ENCODE measurements around the gene NR3C2.
"Not testable (repeated sequence)": the region's sequence is repeated elsewhere in the genome, so short reads cannot be mapped to it uniquely, and the experiment has no call there.

Gene NR3C2

DNA sequence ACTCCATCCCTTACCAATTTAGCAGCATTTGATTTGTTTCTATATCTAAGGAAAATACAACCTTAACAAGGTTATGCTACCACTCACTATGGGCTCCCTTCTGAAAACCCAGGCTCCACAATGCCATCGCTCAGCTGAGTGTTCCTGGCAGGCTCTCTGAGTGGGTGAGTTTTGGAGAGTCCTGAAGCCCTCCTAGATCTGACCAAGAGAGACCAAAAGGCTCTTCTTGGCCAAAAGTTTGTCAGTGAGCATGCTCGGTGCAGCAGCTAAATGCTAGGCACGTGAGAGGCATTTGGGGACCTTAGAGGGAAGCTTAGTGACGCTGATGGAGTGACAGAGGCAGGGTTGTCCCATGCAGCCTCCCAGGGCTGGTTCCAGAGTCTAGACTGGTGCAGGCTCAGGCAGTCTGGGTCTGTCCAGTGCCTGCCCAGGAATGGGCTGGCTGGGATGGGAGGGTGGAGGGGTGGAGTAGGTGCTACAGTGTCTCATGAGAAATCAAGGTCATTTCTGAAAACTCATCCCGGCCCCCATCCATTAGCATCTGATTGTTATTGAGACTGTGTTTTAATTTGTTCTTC, 346.8 kb downstream of the NR3C2 start:
- DNase-seq, result no peak

DNA sequence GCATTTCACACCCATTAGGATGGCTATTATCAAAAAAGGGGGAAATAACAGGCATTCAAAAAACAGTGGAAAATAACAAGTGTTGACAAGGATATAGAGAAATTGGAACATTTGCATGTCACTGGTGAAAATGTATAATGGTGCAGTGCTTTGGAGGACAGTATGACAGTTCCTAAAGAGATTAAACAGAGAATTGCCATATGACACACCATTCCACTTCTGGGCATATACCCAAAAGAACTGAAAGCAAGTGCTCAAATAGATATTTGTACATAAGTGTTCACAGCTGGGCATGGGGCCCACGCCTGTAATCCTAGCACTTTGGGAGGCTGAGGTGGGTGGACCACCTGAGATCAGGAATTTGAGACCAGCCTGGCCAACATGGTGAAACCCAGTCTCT, 348.1 kb downstream of the NR3C2 start:
- no peak for DNase-seq

DNA sequence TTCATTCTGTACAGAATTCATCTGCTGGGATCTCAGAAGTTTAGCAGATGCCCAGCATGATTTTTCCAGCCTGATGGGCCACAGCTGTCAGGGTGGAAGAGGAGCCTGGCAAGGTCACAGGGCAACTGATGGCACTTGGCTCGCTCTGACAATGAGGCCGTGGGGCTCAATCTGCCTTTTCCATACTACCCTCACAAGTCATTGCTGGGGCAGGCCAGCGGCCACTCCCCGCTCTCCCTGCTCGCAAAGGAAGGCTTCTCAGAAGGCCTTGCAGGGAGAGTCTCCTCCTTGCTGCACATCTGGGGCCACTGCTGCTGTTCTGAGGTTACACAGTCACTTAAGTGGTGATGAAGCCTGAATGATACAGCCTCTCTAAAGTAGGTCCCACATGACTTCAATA, 349.1 kb downstream of the NR3C2 start:
- no peak for DNase-seq

DNA sequence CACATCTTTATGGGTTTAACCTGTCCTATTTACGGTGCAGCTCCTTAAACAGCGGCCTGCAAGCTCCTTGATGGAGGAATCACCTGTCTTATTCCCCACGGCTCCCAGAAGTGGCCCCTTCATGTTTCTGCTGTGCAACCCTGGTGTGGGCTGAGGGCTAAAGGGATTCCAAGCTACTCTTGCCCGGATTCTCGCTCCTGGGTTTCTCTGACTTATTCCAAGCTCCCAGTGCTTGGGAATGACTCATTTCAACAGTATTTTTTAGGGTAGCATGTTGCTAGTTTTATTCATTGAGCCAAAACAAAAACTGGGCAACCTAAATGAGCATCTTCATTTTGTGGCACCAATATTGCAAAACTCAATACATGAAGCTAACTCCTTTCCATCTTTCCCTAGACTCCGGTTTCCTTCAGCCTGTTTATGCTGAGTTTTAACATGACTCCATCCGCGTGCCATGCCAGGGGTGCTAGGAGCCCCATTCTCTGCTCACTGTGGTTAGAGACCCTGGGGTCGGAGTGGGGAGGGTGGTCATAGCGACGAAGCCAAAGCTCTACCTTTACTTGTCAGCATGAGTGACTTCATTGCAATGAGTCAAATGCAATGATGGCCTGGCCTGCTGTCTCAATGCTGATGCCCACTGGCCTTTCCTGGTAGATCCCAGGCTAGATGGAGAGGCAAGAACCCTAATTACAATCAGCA, 349.7 kb downstream of the NR3C2 start:
- no peak for DNase-seq

DNA sequence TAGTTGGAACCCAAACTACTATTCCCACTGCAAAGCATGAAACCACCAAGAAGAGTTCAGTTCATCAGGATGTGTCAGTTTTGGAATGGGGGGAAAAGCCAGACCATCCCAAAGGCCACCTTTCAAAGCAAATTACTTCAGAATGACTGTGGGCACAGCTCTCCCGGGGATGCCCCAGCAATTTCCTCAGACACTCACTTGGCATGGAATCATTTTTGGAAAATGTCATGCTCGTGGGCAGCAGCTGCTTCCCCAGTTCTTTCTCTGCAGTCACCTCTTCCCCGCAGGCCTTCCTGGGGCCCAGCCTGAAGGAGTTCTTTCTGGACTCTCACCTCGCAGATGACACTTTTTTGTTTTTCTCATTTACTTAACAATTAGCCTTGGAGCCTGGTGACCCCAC, 350.3 kb downstream of the NR3C2 start:
- no peak for DNase-seq

DNA sequence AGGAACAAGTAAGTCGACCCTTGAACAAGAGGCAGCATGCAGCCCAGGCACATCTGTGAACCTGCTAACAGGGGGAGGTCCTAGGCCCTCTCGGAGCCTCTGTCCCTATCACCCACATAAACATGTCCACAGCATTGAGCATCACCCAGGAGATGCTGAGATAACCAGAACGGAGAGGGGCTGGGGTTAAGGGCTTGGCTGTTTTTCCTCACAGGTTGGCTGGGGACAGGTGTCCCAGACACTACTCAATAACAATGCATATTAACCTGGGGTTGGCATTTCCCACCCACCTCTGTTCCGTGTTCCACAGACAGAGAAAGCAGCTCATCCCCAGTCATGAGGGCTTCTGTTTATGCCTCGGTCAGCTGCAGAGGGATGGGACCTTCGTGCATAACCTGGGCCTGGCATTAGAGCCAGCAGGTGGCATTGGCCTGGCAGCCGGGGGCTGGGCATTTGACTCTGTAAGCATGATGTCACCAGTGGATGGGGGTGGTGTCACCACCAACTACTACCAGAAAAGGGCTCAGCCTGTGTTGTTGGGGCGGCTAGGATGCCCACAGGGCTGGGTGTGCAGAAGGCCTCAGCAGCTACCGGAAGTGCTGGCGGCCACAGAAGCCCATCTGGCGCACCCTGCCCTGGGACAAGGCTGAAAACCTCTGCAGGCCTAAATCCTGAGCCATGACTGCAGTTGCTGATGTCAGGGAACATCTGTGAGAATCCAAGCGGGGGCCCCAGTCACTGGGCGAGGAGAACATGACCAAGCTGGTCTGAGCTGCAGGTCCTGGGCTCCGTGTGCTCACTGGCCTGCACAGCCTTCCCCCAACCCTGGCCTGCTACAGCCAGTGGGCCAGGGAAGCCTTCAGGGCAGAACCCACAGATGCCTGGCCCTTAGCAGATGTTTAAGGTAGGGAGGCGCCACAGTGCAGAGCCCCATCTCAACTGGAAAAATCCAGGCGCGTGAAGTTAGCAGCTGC, 351.4 kb downstream of the NR3C2 start:
- no peak for DNase-seq

DNA sequence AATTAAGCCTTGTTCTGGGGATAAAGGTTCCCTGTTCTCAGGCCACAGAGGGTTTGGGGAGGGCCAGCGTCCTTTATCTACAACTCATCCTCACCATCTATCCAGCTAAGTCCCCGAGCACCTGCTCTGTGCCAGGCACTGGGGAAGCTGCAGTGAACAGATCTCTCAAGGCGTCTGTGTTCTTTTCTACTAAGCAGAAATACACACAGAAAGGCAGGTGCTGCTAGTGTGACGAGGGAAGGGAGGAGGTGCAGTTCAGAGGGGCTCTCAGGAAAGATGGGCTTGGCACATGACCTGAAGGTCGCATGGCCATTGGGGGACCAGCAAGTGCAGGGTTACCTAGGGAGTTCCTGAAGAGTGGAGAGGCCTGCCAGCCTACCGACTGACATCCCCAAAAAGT, 352.2 kb downstream of the NR3C2 start:
- DNase-seq, result no peak

DNA sequence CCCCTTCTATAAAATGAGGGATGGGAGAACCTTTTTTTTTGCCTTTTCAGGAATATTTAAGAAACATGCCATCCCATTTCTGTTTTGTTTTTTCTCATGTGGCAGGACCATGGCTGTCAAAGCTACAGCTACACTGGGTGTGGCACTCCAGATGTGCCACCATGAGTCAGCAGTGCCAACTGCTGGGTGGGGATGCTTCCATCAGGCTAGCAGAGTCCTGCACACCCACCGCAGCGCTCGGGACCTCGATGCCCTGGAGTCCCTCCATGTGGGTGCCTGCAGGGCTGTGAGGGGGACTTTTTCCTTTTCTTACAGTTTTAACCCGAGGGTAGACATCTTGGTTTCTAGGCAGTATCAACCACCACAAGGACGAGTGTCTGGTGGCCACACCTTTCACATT, 352.6 kb downstream of the NR3C2 start:
- no peak for DNase-seq

DNA sequence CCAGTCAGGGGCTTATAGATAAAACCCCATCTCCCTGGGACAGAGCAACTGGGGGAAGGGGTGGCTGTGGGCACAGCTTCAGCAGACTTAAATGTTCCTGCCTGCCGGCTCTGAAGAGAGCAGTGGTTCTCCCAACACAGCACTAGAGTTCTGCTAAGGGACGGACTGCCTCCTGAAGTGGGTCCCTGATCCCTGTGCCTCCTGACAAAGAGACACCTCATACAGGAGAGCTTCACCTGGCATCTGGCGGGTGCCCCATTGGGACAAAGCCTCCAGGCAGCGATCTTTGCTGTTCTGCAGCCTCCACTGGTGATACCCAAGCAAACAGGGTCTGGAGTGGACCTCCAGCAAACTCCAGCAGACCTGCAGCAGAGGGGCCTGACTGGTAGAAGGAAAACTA, 359.1 kb downstream of the NR3C2 start:
- DNase-seq, result not testable (repeated sequence)

DNA sequence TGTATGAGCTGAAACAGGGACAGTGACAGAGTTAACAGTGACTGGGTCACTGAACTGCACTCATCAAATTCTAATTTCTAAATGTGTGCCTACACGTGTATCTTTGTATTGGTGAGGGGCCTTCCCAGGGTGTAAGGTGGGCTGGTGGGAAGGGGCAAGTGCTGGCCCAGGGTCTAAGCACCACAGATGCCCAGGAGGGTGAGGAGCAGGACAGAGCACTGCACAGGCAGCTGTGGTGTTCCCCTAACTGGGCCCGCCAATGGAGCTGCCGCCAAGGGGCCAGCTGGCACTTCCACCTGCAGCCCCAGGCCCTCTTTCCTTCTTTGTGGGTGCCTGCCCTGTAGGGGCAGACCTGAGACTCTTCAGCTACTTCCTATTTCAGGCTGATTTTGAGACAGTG, 360.5 kb downstream of the NR3C2 start:
- no peak for DNase-seq

DNA sequence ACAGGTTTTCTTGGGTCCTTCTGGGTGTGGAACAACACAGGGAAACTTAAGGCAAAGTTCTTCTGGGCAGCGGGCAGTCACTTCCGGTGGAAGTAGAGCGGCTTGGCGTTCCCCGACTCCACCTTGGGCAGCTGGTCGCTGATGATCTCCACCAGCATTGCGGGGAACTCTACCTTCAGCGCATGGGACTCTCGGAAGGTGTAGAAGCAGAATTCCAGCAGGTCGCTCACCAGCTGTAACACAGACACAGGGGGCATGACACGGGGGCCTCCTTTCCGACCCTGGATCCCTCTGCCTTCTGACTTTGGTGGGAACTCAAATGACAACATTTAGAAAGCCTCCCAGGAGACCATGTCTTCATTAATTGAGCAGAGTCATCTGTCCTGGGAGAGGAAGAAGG, 360.9 kb downstream of the NR3C2 start:
- no peak for DNase-seq

DNA sequence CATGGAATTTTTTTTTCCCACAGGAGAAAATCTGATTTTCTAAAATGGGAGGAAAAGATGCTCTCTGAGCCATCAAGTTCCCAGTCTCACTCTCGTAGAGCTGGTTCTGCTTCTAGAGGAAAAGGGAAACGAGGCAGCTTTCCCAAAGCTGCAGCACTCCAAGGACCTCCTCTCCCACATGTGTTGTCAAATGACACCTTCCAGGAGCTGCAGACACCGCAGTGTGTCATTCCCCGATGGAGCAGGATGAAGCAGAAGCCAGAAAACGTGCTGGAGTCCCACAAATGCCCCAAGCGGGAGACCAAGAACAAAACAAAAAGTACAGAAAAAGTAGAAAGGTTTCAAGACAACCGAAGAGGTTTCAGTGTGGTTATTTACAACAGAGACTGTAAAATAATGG, 362.3 kb downstream of the NR3C2 start:
- DNase-seq, result no peak

DNA sequence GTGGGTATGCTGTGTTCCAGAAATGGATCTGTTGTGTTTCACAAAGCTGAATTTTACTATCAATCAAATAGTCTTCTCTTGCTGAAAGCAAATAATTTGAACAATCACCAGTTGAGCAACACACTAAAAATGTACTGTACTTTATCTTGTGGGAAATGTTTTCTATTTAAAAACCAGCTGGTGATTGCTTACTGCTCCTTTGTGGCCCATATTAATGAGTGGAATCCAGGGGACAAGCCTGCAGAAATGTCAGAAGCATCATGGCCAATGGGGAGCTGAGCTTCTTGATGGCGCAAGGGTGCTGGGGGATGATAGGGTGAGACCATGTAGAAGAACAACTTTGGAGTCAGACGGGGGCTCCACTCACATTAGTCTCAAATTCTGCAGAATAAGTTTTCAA, 364.2 kb downstream of the NR3C2 start:
- no peak for DNase-seq

DNA sequence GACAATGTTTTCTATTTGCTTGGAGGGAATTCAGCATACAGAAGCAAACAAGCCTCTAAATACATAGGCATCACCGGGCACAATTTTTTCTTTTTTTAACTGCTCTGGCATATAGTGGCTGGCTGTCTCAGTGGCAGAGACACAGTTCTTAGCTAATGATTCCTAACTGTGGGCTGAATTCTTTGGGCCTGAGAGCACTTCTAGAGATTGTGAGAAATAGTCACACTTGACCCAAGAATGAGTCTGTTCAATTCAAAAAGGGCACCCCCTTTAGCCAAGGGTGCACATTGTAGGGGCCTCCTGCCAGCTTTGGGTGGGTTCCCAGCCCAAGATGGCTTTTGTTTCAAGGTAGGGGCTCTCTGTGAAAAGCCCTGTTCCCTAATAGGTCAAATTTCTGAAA, 364.6 kb downstream of the NR3C2 start:
- no peak for DNase-seq

DNA sequence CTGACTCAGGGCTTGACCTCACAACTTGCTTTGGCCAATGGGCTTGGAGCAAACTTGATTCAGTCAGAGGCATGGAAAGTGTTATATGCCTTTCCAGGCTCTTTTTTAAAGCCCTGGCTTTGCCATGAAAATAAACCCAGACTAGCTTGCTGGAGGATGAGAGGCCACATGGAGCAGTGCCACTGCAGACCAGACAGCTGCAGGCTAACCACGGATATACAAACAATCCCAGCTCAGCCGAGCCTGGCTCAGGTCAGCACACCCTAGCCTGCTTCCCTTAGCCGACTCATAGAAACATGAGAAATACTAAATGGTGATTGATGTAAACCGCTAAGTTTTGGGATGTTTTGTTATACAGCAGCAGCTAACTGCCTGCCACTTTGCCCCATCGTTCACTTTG, 365.2 kb downstream of the NR3C2 start:
- no peak for DNase-seq

DNA sequence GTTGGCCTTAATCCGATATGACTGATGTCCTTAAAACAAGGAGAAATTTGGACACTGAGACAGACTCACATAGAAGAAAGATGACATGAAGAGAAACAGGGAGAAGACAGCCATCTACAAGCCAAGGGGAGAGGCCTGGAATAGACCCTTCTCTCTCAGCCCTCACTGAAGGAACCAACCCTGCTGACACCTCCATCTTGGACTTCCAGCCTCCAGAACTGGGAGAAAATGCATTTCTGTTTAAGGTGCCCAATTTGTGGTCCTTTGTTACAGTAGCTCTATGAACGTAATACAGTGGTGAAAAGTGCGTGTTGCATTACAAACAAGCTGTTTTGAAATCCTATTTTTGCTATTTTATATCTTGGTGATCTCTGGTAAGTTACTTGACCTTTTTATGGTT, 366.8 kb downstream of the NR3C2 start:
- no peak for DNase-seq

DNA sequence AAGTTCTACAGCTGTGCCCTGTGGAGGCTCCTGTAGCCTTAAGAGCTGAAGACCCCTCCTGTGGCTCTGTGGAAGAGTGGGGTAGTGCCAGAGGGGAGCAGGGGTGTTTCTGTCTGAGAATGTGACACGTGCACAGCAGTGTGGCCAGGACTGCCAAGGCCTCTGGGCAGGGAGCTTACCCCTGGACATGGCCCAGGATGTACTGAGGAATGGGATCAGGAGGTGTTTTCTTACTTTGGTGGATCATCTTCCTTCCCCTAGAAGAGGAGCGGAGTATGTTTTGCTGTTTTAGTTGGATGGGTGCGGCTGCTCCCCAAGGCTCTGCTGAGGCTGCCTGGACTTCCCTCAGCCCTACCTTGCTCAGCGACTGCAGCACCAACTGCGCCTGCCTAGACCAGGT, 367.8 kb downstream of the NR3C2 start:
- no peak for DNase-seq

DNA sequence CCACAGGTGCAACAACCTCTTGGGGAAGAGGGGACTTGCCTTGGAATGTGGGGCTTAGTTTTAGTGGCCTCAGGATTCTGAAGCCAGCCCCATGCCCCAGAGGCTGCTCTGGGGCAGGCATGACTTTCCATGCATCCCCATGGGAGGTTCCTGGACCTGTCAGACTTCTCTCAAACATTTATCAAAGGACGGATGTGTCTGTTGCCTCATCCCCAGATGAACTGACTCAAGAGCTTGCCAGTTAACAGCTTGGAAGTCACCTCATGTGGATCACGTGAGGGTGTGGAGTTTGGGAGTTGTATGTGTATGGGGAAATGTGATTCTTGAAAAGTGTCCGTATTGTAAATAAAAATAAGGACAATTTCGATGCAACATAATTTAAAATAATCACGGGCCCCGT, 368.9 kb downstream of the NR3C2 start:
- no peak for DNase-seq

DNA sequence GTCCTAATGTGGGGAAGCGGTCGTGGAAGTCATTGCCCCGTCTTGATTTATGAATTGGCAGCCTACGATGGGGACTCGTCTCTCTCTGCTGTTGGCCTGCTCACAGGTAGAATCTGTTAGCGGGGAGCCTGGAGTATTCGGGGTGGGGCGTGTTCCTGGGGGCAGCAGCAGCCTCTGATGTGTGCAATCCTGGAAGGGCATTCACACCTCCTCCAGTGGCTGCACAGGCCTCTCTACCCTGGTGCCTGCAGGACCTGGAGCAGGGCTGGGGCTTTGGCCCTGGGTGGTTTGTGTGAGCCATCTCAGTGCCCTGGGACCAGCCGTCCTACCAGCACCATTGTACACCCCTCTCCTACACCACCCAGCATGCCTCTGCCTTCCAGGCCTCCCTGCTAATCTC, 369.4 kb downstream of the NR3C2 start:
- DNase-seq, result no peak

DNA sequence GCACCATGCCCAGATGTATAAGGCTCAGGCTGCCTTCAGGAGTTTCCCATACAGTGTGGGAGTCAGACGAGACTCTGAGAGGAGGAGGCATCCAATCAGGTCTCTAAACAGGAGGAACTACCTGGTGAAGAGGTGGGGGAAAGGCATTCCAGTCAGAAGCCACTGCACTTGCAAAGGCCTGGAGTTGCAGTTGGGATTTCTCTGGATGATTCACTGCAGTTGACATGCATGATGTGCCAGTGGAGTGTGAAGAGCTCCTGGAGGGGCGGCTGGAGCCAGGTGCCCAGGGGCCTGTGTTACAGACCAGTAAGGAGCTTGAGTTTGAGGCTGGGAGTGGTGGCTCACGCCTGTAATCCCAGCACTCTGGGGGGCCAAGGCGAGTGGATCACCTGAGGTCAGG, 371.2 kb downstream of the NR3C2 start:
- no peak for DNase-seq

DNA sequence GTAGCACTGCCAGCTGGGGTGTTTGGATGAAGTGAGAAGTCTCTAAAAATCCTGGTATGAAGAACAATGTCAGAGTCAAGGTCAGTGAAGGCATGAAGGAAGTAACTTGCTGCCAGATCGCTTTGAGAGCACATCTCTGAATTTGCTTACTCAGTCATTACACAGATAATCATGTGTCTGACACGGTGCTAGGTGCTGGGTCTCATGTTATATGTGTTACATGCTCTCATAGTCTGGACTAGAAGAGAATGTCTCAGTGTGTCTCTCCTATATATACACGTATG, 372.4 kb downstream of the NR3C2 start:
- DNase-seq, result no peak

DNA sequence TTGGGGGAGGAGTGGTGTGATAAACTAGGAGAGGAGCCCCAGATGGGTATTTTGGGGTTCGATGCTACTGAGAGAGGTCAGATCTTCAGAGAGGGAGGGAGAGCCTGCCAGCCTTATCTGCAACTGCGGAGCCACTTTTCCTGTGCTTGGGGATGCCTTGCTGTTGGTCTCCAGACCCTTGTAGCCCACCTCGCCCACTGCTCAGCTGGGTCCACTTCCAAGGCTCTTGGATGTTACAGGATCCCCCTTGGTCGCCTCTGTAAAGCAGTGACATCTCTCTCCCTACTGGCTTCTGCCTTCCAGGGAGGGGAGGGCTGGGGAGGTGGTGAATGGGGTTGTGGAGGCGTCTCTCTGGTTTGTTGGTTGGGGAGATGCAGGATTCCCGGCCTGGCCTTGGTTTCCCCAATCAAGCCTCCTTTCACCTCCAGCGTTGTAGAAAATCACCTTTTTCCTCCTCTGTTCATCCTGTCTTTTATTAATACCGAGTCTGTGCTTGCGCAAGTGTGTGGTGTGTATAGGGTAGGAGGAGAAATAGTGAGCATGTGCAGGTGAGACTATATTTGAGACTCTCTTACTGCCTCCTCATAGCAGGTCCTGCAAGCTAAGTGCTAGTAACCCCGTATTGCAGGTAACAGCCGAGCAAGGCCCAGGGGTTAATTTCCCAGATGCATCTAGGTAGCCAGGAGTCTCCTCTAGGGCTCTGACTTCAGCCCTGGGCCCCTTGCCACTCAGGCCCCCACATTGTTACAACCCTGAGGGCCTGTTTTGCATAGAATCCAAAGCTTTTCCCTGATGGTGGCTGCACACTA, 372.9 kb downstream of the NR3C2 start:
- no peak for DNase-seq

All from inflammatory macrophage (primary cell).